ENCODE results near the gene CCNJL.

- no peak for TF ChIP-seq CTCF (IDR thresholded peaks at IDR 0.05)
- no peak for TF ChIP-seq POLR2AphosphoS5 (IDR thresholded peaks at IDR 0.05; ENCODE audit: insufficient read depth in 1 of 2, low read depth in 1 of 2)
Observed at GRCh38 chr5:160327818-160328217, 15.5 kb upstream of the CCNJL start.

All from vagina (tissue), 2 donors.